Measurements from ENCODE around the gene CHCHD4. TPM values are rescaled to one million over a fixed set of nuclear protein-coding genes. Genes with fewer than 3 reads are reported as not detected.
"Not testable (repeated sequence)": the region's sequence is repeated elsewhere in the genome, so short reads cannot be mapped to it uniquely, and the experiment has no call there.

The CHCHD4 gene
- total RNA-seq, 1 donor from 2014 or later, result 24.8 TPM

DNA sequence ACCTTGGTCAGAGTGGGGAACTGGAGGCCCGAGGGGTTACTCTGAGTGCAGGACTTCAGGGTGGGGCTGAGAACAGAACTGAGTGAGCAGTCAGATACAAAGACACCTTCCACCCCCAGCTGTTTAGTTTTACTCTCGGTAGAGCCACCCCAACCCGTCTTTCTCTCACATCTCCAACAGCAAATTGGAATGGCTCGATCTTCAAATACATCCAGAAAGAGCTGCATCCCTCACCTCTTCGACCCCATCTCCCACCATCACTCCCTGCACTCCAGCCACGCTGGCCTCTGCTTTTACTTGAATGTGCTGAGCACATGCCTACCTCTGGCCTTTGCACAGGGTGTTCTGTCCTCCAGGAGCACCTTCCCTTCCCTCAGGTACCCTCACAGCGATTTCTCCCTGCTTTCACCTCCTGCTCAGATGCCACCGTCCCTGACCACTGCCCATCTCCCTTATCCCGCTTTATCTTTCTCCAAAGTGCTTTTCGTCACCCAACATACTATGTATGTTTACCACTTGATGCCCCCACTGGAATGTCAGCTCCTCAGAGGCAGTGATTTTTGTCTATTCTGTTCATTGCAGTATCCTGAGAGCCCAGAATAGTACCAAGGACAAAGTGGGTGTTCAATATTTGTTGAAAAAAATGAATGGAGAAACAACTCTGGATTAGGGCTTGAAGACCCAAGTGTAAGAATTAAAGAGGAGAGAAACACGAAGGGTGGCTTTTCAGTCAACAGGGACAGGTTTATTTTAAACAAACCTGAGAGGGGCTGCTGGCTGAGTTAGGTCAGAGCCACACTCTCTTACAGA, 4.4 kb downstream of the CHCHD4 start:
- Mint-ChIP-seq H3K4me1 (ENCODE audit: low read depth) (peaks cover 21% of the 10 kb centered on the region), H3K36me3 (ENCODE audit: low read depth) (peaks cover 39% of the 10 kb centered on the region), H3K4me3 (ENCODE audit: low read depth) (no peak overlapping the region), H3K27me3 (ENCODE audit: low read depth) (no peaks in the 10 kb centered on the region), H3K9me3 (no peaks in the 10 kb centered on the region), H3K27ac (no peak overlapping the region)
- no peak for DNase-seq (ENCODE audit: low spot score)
- intact Hi-C loops (cut with micrococcal nuclease), result loop anchor here (10.0 kb wide), 2 partner anchors 304 to 696 kb away; partner anchors contain the start of gene NUP210

DNA sequence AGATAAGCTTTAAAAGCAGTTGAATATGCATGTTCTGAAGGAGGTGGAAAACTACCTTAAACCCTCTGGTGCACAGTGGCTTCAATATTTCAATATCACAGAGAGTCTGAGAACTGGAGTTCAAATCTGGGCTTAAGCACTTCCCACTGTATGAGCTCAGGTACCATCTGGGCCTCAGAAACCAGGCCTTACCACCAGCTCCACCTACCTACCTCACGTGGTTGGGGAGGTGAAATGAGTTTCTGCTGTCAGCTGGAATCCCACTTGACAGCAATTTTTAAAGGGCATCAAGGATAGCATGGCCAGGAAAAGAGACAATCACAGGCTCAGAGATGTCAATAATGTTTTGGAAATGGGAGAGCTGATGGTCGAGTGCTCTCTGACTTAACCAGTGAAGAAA, 5.0 kb downstream of the CHCHD4 start:
- intact Hi-C loops (cut with micrococcal nuclease), result loop anchor here (10.0 kb wide), 2 partner anchors 305 to 695 kb away; partner anchors contain the start of gene NUP210
- H3K4me3 Mint-ChIP-seq (ENCODE audit: low read depth), result no peak overlapping the region
- H3K9me3 Mint-ChIP-seq, result no peaks in the 10 kb centered on the region
- no peak overlapping the region for H3K27ac Mint-ChIP-seq
- no peak for DNase-seq (ENCODE audit: low spot score)
- H3K36me3 Mint-ChIP-seq (ENCODE audit: low read depth), result peaks cover 44% of the 10 kb centered on the region
- no peaks in the 10 kb centered on the region for H3K27me3 Mint-ChIP-seq (ENCODE audit: low read depth)
- H3K4me1 Mint-ChIP-seq (ENCODE audit: low read depth), result peaks cover 22% of the 10 kb centered on the region

DNA sequence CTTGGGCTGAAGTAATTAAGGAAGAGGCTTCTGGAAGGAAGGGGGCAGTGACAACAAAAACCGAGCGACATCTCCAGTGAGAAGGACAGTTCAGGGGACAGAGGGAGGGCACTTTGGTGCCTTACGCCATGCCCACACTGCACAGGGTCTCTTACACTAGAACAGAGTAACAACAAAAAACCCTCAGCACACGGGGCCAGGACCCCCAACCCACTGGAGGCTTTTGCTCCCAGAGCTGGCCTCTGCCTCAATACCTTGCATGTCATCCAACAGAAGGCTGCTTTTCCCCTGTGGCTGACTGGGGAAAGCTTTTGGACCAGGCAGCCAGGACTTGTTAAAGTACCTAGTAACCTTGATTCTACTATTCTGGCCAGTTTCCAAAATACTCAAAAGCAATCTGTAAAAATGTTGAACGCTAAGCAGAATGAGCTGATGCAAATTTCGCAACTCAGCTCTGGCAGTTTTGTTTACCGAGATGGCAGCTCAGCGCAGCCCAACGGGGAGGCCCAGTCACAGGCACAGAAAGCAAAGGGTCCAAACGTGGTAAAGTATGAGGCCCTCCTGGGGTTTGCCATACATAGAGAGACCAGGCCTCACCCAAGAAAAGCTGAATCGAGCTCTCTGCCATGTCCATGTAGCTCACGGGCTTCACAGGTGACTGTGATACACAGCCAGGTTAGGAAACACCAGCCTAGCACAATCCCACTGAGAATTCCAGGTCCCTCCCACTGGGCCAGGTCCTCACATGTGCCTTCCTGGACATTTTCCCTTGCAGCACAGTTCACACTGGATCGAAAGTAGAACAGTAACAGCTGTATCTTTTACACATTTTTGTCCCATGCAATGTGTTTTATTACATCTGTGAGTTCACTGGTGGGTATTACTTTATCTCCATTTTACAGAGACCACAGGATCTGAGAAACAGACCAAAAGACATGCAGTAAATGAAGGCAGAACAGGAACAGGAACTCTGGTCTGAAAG, 6.0 kb downstream of the CHCHD4 start:
- Mint-ChIP-seq H3K4me1 (ENCODE audit: low read depth) (peaks cover 21% of the 10 kb centered on the region), H3K36me3 (ENCODE audit: low read depth) (peaks cover 54% of the 10 kb centered on the region), H3K27ac (no peak overlapping the region), H3K9me3 (no peaks in the 10 kb centered on the region), H3K27me3 (ENCODE audit: low read depth) (no peaks in the 10 kb centered on the region), H3K4me3 (ENCODE audit: low read depth) (no peak overlapping the region)
- intact Hi-C loops (cut with micrococcal nuclease), result no loop called here
- no peak for DNase-seq (ENCODE audit: low spot score)

DNA sequence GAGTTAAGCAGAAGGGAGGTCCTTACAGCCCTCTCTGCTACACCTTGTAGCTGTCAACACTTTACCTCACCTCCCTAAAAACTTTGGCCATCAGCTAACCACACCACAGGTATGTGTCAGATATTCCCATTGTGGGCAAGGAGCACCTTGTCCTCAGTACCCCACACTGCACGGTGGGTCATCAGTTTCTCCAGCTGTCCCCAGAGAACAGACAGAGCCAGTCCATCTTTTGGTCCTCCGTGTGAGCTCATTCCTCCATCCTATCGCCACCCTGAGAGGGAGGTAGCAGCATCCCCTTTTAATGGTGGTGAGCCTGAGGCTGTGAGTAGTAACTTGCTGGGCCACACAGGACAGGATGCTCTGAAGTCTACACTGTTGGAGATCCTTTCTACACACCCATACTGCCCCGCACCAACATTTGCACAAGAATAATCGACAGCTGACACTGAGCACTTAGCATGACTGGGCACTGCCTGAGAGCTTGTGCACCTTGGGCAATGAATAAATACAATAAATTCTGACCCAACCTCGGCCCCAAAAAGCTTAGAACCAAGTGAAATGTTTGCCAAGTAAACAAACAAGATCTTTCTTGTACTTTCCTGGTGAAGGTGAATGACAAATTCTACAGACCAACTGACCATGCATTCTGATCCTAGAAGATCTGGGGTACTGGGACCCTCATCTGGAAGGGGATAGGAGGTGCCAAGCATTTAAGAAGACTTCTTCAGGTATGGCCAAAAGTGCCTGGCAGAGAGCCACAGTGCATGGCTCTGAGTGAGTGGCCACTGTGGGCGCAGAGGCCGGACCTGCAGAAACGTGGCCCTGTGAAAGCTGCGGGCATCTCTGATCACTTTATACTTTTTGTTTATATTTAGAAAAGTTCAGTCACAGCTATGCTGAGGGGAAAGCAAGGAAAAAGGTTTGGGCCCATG, 6.9 kb downstream of the CHCHD4 start:
- H3K4me3 Mint-ChIP-seq (ENCODE audit: low read depth), result no peak overlapping the region
- no peaks in the 10 kb centered on the region for H3K27me3 Mint-ChIP-seq (ENCODE audit: low read depth)
- no peak overlapping the region for H3K27ac Mint-ChIP-seq
- peaks cover 61% of the 10 kb centered on the region for H3K36me3 Mint-ChIP-seq (ENCODE audit: low read depth)
- DNase-seq (ENCODE audit: low spot score), result no peak
- intact Hi-C loops (cut with micrococcal nuclease), result no loop called here
- no peaks in the 10 kb centered on the region for H3K9me3 Mint-ChIP-seq
- H3K4me1 Mint-ChIP-seq (ENCODE audit: low read depth), result peaks cover 14% of the 10 kb centered on the region

DNA sequence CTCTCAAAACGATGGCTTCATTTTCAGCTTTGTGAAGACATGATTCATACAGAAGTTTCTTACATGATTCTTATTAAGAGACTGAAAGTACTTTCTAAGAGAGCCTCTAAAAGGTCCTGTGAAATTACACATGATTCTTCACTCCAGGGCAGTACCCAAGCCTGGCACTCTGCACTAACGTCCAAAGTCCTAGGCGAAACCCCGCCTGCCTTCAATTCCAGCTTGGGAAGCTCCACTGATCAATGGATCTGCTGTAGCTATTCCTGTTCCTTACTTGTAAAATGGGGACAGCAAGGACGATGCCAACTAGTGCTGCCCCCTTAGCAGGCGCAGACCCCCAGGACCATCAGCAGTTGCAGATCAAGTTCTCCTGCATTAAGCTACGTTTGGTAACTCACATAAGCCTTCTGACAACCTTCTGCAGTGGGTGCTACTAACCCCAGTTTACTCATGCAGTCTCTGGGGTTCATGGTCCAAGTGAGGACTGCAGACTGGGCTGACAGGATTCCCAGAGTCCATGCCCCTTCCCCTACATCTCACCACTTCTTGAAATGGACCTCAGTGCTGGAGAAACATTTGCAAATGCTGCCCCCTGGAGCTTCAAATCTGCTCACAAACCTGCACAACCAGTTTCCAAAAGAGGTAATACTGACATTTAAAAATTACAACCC, 10.6 kb downstream of the CHCHD4 start:
- DNase-seq (ENCODE audit: low spot score), result no peak
- Mint-ChIP-seq H3K36me3 (ENCODE audit: low read depth) (peaks cover 52% of the 10 kb centered on the region), H3K27ac (no peak overlapping the region), H3K4me3 (ENCODE audit: low read depth) (no peak overlapping the region), H3K27me3 (ENCODE audit: low read depth) (no peaks in the 10 kb centered on the region), H3K4me1 (ENCODE audit: low read depth) (peaks cover 1% of the 10 kb centered on the region), H3K9me3 (no peaks in the 10 kb centered on the region)
- intact Hi-C loops (cut with micrococcal nuclease), result no loop called here

DNA sequence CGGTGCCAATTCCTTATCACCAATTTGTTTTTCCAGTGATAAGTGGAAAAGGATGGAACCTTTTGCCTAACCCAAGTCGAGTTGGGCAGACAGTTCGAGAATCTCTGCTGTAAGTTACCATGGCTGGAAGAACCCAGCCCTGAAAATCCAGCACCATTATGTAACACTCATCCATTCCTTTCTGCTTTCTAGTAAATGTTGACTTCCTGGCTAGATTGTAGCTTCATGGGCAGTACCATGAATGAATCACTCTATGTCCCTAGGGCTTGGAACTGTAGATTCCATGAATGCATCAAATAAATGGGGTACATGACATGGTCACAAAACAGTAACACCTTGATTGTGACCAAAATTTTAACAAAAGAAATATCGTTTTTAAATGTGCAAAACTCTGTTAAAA, 14.0 kb downstream of the CHCHD4 start:
- Mint-ChIP-seq H3K36me3 (ENCODE audit: low read depth) (peaks cover 43% of the 10 kb centered on the region), H3K27me3 (ENCODE audit: low read depth) (peaks cover under 1% of the 10 kb centered on the region), H3K4me1 (ENCODE audit: low read depth) (peaks cover 1% of the 10 kb centered on the region), H3K27ac (no peak overlapping the region), H3K4me3 (ENCODE audit: low read depth) (no peak overlapping the region), H3K9me3 (no peaks in the 10 kb centered on the region)
- DNase-seq (ENCODE audit: low spot score), result no peak
- intact Hi-C loops (cut with micrococcal nuclease), result no loop called here

DNA sequence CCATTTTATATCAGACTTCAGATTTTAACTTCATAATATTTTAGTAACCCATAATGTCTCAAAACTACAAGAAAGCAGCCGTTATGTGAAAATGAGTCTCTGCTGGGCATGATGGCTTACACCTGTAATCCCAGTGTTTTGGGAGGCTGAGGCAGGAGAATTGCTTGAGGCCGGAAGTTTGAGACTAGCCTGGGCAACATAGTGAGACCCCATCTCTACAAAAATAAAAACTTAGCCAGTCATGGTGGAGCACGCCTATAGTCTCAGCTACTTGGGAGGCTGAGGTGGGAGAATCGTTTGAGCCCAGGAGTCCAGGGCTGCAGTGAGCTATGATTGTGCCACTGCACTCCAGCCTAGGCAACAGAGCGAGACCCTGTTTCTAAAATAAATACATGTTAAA, 14.8 kb downstream of the CHCHD4 start:
- DNase-seq (ENCODE audit: low spot score); H3K9me3 Mint-ChIP-seq; H3K4me1 Mint-ChIP-seq (ENCODE audit: low read depth); intact Hi-C loops (cut with micrococcal nuclease); H3K27ac Mint-ChIP-seq; H3K4me3 Mint-ChIP-seq (ENCODE audit: low read depth); H3K27me3 Mint-ChIP-seq (ENCODE audit: low read depth): not testable (repeated sequence)
- H3K36me3 Mint-ChIP-seq (ENCODE audit: low read depth), result peaks cover 37% of the 10 kb centered on the region

DNA sequence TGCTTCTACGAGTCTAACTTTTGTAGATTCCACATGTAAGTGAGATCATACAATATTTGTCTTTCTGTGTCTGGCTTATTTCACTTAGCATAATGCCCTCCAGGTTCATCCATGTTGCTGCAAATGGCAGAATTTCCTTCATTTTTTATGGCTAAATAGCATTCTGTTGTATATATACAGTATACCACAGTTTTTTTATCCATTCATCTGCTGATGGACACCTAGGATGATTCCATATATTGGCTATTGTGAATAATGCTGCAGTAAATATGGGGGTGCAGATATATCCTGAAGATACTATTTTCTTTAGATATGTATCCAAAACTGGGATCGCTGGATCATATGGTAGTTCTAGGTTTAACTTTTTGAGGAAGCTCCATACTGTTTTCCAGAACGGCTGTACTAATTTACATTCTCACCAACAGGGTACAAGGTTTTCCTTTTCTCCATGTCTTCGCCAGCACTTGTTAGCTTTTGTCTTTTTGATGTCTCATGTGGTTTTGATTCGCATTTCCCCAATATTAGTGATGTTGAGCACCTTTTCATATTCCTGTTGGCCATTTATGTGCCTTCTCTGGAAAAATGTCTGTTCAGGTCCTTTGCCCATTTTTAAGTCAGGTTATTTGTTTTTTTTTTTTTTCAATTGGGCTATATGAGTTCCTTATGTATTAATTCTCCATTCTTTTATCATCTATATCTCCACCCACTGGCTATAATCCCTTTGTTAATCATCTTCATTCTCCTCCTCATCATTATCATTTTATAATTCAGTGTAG, 26.9 kb downstream of the CHCHD4 start:
- Mint-ChIP-seq H3K4me3 (ENCODE audit: low read depth) (no peak overlapping the region), H3K36me3 (ENCODE audit: low read depth) (no peaks in the 10 kb centered on the region)

DNA sequence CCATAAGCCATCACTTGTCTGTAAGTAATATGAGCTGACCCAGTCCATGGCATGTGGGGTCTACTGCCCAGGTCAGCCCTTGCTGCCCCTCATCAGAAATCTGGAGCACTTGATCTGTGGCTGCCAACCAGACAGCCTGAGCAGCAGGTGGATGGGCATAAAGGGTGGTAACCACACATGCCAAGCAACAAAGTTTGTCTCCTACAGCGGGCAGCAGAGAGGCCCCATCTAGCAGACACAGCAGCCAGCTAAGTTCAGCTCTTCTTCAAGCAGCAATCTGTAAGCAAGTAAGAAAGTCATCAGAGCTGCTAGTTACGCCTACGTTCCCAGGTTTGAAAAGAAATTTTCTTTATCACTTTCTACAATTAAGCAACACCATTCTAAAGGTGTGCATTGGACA, 27.9 kb downstream of the CHCHD4 start:
- no peak for DNase-seq (ENCODE audit: low spot score)
- Mint-ChIP-seq H3K9me3 (no peaks in the 10 kb centered on the region), H3K27me3 (ENCODE audit: low read depth) (peaks cover 8% of the 10 kb centered on the region), H3K36me3 (ENCODE audit: low read depth) (no peaks in the 10 kb centered on the region), H3K4me1 (ENCODE audit: low read depth) (no peaks in the 10 kb centered on the region), H3K4me3 (ENCODE audit: low read depth) (no peak overlapping the region), H3K27ac (no peak overlapping the region)
- intact Hi-C loops (cut with micrococcal nuclease), result no loop called here

More for the DNA sequence above, 26.9 kb downstream of the CHCHD4 start:
- Mint-ChIP-seq H3K27me3 (ENCODE audit: low read depth) (peaks cover 12% of the 10 kb centered on the region), H3K9me3 (no peaks in the 10 kb centered on the region), H3K27ac (no peak overlapping the region), H3K4me1 (ENCODE audit: low read depth) (no peaks in the 10 kb centered on the region)
- DNase-seq (ENCODE audit: low spot score), result no peak
- intact Hi-C loops (cut with micrococcal nuclease), result no loop called here

DNA sequence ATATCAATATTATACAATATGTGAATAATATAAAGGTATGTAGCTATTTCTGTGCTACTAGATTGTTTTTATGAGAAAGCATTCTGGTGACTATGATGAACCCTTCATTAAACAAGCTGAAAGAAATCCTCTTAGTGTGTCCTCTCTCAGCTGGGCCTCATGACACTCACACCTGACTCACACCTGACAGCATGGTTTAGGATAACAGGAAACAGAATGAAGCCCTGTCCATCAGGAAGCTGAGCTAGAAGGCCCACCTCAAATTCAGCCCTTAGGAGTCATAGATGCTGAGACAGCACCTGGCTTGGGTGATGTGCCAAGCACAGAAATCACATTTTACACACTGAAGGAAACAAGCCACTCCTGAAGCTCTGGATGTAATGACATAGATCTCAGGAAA, 30.8 kb downstream of the CHCHD4 start:
- Mint-ChIP-seq H3K36me3 (ENCODE audit: low read depth) (no peaks in the 10 kb centered on the region), H3K9me3 (no peaks in the 10 kb centered on the region), H3K4me1 (ENCODE audit: low read depth) (no peaks in the 10 kb centered on the region), H3K27ac (no peak overlapping the region), H3K4me3 (ENCODE audit: low read depth) (no peak overlapping the region), H3K27me3 (ENCODE audit: low read depth) (peaks cover 8% of the 10 kb centered on the region)
- no peak for DNase-seq (ENCODE audit: low spot score)
- intact Hi-C loops (cut with micrococcal nuclease), result no loop called here

DNA sequence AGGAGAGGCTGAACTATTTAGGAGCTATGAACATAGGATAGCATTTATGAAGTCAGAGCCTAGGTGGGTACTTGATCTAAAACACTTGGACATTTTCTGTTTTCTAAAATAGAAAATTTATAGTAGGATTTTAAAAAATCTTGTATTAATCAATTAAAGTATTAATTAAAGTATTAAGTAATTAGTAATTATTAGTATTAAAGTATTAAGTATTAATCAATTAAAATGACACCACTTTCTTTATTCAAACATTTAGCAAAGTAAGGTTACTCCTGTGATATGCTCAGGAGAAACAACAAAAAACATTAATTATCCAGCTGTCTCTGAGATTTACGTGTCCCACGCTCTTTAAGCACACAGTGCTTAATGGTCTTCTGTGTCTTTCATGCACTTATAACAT, 32.2 kb downstream of the CHCHD4 start:
- intact Hi-C loops (cut with micrococcal nuclease), result no loop called here
- Mint-ChIP-seq H3K36me3 (ENCODE audit: low read depth) (no peaks in the 10 kb centered on the region), H3K27ac (no peak overlapping the region), H3K4me1 (ENCODE audit: low read depth) (no peaks in the 10 kb centered on the region), H3K27me3 (ENCODE audit: low read depth) (peaks cover 6% of the 10 kb centered on the region), H3K9me3 (peaks cover 8% of the 10 kb centered on the region), H3K4me3 (ENCODE audit: low read depth) (no peak overlapping the region)
- DNase-seq (ENCODE audit: low spot score), result no peak

Measured in activated T-helper 2 cell treated with anti-CD3 and anti-CD28 coated beads, Interferon-gamma antibody, Interleukin-2, Interleukin-4, amounts not matched to agents 10 μg/mL and 5 μg/mL and 100 μg/mL, durations not matched to agents 14 hours and 24 hours and 36 hours (primary cell).